ENCODE measurements around the gene RBFOX1.

The RBFOX1 gene

DNA sequence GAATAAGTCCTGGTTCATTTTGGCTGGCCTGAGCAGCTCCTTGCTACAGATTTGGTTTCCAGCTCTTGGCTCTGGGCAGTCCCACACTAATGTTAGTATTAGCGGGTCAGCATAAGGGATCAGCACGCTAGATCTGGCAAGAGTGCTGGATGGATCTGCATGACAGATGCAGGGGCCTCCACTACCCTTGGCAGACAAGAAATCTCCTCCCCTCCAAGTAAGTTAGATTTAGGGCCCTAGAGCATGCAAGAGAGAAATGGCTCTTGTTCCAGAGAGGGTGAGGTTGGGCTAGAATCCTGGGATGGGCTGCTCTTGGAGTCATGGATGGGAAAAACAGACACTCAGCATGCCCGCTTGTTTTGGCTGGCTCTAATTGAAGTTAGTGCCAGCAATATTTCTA lies 414.3 kb downstream of the RBFOX1 start:
- no peak for DNase-seq (ENCODE audit: low spot score)
- TF ChIP-seq, protein P1, sequence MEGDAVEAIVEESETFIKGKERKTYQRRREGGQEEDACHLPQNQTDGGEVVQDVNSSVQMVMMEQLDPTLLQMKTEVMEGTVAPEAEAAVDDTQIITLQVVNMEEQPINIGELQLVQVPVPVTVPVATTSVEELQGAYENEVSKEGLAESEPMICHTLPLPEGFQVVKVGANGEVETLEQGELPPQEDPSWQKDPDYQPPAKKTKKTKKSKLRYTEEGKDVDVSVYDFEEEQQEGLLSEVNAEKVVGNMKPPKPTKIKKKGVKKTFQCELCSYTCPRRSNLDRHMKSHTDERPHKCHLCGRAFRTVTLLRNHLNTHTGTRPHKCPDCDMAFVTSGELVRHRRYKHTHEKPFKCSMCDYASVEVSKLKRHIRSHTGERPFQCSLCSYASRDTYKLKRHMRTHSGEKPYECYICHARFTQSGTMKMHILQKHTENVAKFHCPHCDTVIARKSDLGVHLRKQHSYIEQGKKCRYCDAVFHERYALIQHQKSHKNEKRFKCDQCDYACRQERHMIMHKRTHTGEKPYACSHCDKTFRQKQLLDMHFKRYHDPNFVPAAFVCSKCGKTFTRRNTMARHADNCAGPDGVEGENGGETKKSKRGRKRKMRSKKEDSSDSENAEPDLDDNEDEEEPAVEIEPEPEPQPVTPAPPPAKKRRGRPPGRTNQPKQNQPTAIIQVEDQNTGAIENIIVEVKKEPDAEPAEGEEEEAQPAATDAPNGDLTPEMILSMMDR (IDR thresholded peaks at IDR 0.05; ENCODE audit: borderline replicate concordance, control extremely low read depth, extremely low read depth, insufficient read depth, missing control alignments), result no peak
- in situ Hi-C loops (cut with MboI; ENCODE audit: low sequenced_read_pairs, unreplicated experiment), result loop anchor here (25.0 kb wide), 1 partner anchor 90 kb away; no protein-coding TSS in a partner anchor

DNA sequence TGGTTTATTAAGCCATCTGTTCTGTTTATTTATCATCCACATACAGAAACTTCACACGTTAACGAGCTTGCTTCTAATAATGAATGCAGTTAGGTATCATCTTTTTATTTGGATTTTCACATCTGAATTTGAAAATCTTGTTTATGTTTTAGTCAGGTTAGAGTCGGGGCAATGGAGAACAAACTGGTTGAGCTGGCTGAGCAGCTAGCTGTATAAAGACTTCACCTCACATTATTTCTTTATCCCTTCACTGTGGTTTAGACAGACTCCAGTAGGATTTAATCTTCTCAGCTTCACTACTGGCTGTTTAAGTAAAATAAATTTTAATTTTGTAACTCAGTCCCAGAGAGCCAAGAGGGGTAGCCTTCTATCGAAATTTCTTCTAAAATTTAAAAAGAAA lies 415.9 kb downstream of the RBFOX1 start:
- DNase-seq (ENCODE audit: low spot score), result no peak

DNA sequence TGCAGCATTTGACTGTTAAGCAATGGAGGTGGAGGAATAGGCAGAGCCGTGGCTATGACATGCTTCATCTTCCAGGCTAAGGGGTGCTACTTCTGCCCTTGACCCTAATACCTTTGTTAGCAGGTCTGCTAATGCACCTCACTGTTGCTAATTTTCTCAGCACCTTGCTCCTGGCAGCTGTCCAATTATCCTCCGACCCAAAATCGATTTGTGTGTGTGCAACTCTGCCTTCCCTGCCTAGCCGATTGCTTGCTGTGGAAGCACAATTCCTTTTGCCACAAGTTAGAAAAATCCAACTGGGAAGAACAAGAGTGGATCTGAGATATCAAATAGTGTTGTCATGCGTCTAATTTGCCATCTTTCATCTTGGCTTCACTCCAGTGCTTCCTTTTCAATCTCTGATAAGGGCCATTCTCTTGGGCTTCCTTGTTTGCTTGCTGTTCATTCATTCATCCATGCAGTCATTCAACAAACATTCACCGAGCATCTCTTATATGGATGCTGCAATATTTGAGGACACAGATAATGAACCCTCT lies 422.8 kb downstream of the RBFOX1 start:
- DNase-seq (ENCODE audit: low spot score), result no peak
- TF ChIP-seq, protein P1 (IDR thresholded peaks at IDR 0.05; ENCODE audit: borderline replicate concordance, control extremely low read depth, extremely low read depth, insufficient read depth, missing control alignments), result no peak
- in situ Hi-C loops (cut with MboI; ENCODE audit: low sequenced_read_pairs, unreplicated experiment), result no loop called here

More for the DNA sequence above, 415.9 kb downstream of the RBFOX1 start:
- in situ Hi-C loops (cut with MboI; ENCODE audit: low sequenced_read_pairs, unreplicated experiment), result loop anchor here (25.0 kb wide), 1 partner anchor 89 kb away; no protein-coding TSS in a partner anchor
- TF ChIP-seq, protein P1 (IDR thresholded peaks at IDR 0.05; ENCODE audit: borderline replicate concordance, control extremely low read depth, extremely low read depth, insufficient read depth, missing control alignments), result no peak
